Suppressor macrophage treated with lipopolysaccharide for 4 hours (primary cell): Measurements from ENCODE around the gene C19orf25.
A peak's percentile ranks its signal among the peaks of the same experiment; 100 is the strongest.

Experiments used
- DNase-seq: peaks from one replicate; pipeline ENCODE4 v3.0.0-alpha.2; 2020

Gene C19orf25

GRCh38 chr19:1460033-1460995, 18.7 kb downstream of the C19orf25 start:
- no peak for DNase-seq

GRCh38 chr19:1459479-1459878, 19.5 kb downstream of the C19orf25 start:
- DNase-seq, result peak; percentile 67

GRCh38 chr19:1457892-1458291, 21.1 kb downstream of the C19orf25 start:
- DNase-seq, result no peak

- DNase-seq, result no peak
Observed at GRCh38 chr19:1457031-1457739, 21.8 kb downstream of the C19orf25 start.

GRCh38 chr19:1456121-1456900, 22.7 kb downstream of the C19orf25 start:
- DNase-seq, result no peak

GRCh38 chr19:1455336-1456120, 23.5 kb downstream of the C19orf25 start:
- DNase-seq, result peak; percentile 71

- no peak for DNase-seq
Observed at GRCh38 chr19:1455002-1455335, 24.0 kb downstream of the C19orf25 start.

DNA sequence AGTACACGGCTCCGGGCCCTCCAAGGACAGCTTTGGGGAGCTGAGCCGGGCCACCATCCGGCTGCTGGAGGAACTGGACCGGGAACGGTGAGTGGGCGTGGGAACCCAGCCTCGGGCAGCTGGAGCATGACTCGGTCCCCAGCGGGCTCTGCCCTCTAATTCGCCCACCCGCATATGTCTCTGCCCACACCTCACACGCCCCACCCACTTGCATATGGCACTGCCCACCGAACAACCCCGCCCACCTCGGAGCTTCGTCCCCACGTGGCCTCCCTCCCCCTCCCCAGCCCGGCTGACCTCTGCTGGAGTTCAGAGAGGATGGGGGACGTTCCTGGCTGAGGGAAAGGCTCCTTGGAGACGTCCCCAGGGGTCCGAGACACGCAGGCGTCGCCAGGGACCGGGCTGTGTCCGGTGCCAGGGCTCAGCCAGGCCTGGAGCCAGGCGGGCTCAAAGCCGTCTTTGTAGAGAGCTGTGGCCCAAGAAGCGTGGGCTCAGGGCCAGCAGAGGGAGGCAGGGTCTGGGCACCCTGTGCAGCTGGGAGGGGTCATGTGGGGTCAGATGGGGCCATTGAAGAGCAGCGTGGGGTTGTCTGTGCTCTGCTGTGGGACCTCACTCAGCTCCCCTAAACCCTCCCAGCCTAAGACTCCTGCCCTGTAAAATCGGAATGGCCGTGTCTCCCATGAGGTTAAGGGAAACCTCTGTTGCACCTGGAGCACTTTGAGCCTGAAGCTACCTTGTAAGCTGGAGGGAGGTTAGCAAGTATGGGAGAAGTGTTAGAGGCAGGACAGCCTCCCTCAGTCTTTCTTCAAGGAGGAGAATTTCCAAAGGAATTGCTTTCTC, 25.3 kb downstream of the C19orf25 start:
- peak; percentile 28 for DNase-seq

- no peak for DNase-seq
Observed at GRCh38 chr19:1452802-1453524, 26.1 kb downstream of the C19orf25 start.

GRCh38 chr19:1451916-1452801, 26.9 kb downstream of the C19orf25 start:
- DNase-seq, result no peak

GRCh38 chr19:1450735-1451731, 28.0 kb downstream of the C19orf25 start:
- DNase-seq, result no peak

- peak; percentile 25 for DNase-seq
Observed at GRCh38 chr19:1449467-1450442, 29.3 kb downstream of the C19orf25 start, which contains the start of gene APC2. TSS of gene APC2 (plus strand) at chr19:1450121. CDS start at chr19:1453002, 2,881 bp downstream.

GRCh38 chr19:1447944-1448343, 31.1 kb downstream of the C19orf25 start:
- DNase-seq, result no peak

DNA sequence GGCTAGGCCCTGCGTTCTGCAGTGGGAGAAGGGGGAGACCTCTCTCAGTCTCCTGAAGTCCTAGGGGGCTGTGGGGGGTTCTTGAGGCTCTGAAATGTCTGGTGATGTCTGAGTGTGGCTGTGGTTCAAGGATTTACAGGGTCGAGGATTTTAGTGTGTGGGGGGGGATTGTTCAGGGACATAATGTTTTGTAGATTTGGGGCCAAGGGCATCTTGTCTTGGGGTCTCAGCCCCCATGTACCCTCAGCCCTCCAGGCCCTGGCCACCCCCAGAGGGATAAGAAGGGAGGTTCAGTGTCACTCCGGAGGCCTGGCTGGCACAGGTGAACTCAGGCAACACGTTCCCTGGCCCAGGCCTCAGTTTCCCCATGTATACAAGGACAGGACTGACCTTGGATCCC, 31.5 kb downstream of the C19orf25 start:
- no peak for DNase-seq

DNA sequence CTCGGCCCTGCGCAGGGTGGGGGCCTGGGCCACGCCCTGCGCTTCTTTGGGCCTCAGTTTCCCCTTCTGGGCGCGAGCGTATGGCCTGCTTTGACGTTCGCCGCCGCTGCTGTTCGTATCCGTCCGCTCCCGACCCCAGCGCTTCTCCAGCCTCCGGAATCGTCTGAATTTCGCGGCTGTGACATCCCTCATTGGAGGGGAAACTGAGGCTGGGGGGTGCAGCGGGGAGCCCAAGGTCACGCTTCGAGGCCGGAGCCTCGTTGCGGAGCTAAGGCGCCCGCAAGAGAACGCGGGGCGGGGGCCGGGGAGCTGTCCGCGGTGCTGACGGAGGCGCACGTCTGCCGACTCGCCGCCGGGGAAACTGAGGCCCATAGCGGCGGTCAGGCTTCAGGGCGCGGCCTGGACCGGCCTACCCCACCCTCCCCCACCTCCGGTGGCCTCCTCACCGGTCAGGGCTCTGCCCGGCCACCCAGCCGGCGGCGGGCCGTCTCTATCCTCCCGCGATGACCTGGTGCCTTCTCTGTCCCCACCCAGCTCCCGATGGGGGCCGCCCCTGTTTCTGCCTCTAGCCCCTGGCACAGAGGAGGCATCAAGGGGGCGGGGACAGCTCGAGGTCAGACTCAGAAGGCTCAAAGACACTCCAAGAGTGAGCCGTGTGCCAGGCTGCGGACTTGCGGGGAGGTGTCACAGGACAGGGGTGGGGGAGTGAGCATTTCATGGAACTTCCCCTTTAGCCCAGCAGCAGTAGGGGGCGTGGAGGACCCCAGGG, 32.1 kb downstream of the C19orf25 start:
- no peak for DNase-seq
